Smooth muscle cell of the brain vasculature (primary cell): ENCODE results near the gene ROCK2.
A peak's percentile ranks its signal among the peaks of the same experiment; 100 is the strongest.

Experiments used
- DNase-seq: peaks from one replicate; pipeline ENCODE4 v3.0.0-alpha.2; 2012; ENCODE audit warnings: low read depth, low spot score

Gene ROCK2

DNA sequence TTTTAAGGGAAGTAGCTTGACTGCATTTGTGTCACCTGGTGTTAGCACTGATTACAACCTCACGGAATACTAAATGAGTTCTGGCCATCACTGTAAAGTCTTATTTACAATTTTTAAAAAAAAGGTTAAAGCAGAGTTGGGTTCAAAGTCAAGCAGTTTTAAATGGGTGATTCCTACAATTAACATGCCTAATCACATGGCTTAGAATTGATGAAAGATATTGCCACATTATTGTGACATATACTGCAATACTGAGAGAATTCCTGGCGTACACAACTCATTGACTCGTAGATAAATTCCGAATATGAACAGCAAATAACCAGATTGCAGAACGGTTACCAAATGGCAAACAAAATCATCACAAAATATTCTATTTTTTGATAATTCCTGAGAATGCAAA is 34.2 kb downstream of the ROCK2 start:
- no peak for DNase-seq

- DNase-seq = no peak
Observed at GRCh38 chr2:11309706-11310105, 34.7 kb downstream of the ROCK2 start.

DNA sequence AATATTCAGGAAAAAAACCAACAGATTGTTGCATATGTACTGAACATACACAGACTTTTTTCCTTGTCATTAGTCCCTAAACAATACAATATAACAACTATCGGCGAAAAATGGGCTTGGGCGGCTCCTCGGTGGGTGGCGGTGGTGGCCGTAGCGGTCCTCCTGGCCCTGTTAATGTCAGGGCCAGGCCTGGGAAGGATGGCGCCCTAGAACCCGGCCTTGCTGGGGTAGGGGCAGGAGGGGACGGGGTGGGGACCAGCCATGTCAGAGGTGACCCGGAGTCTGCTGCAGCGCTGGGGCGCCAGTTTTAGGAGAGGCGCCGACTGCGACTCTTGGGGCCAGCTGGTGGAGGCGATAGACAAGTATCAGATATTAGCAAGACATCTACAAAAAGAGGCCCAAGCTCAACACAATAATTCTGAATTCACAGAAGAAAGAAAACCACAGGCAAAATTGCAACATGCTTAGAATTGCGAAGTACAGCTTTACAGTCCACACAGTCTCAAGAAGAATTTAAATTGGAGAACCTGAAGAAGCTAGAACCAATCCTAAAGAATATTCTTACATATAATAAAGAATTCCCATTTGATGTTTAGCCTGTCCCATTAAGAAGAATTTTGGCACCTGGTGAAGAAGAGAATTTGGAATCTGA is 36.5 kb downstream of the ROCK2 start:
- no peak for DNase-seq

- DNase-seq = peak; percentile 15
Observed at GRCh38 chr2:11305958-11306357, 38.5 kb downstream of the ROCK2 start.

DNA sequence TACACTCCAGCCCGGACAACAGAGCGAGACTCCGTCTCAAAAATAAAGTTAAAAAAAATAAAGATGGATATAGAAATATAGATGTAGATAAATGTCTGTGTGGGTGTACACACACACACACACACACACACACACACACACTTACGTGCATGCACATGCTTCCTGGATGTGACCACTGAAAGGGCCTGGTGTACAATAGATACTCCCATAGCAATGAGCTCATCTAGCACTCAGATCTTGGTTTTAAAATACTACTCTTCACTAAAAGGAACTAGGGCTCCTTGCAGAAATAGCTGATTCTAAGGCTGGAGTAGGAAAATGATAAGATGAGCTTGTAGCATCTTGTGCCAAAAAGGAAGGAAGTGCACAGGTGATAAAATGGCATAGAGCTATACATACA is 39.1 kb downstream of the ROCK2 start:
- no peak for DNase-seq

- DNase-seq = no peak
Observed at GRCh38 chr2:11304476-11304875, 40.0 kb downstream of the ROCK2 start.

DNA sequence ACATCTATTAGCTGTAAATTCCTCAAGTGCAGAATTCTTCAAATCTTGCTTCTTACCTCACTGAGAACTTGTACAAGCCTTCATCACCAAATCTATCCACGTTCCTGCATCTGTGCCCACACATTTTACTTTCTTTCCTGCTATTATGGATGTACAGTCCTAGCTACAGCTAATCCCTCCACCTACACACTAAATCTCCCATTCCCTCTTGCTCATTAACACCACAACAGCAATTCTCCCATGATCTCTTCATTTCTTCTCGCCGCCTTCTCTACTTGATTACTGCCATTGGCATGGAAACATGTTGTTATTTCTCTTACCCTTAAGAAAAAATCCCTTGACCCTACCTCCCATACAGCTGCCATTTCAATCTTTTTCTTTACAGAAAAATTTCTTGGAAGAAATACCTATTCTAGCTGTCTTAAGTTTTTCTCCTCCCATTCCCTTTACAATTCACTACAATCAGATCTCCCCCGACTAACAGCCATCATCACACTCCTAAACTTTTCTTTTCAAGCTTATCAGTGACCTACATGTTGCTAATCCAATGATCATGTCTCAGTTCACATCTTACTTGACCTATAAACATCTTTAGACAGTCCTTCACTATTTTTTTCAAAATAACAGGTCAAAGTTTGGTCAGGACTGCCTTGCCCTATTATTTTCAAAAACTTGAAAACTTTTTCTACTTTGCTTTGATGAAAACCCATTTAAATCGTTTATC is 41.0 kb downstream of the ROCK2 start:
- no peak for DNase-seq

DNA sequence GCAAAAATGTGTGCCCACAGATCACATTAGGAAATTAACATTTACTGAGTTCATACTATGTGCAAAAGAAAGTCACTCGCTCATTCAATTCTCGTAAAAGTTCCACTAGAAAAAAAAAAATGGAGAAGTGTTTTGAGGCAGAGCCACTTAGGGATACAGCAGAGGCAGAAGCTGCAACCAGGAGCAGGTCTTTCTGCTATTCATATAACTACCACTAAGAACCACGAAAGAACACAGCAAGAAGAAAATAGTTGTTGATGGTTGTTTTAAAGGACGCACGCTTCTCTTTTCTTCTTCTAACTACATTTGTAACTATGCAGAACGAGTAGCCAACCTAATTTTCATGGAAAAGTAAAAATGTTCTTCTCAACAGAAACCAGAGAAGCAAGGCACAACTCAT is 45.0 kb downstream of the ROCK2 start:
- DNase-seq = no peak

DNA sequence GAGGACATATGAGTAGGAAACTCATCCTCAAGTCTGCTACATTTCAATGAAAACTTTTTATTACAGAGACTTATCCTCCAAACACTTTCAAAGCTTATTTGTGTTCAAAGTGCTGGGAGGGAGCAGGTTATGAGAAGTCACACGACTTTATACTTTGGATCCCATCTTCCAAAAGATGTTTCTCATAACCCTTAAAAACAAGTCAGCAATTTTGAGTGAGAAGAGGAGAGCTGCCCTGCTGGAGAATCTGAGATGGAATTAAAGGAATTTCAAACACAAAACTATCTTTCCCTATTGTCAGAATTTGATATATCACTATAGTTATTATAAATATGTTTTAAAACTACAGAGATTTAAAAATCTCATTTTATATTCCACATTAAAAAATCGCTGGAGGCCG is 45.8 kb downstream of the ROCK2 start:
- DNase-seq = no peak

DNA sequence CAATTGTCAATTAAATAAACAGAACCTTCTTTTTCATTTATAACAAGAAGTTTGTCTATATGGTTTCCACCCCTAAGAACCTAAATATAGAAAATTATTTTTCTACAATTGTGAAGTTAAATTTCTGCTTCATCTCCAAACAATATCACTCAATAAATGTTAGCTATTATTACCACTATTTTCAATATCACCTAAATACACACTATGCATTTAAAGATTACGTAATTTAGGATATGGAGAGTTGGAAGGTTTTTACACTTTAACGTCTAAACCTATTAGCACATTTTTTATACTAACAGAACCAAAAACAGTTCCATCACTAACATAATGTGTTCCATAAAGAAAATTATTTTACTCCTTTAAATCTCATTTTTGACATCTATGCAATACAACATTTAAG is 48.0 kb downstream of the ROCK2 start:
- DNase-seq = no peak

DNA sequence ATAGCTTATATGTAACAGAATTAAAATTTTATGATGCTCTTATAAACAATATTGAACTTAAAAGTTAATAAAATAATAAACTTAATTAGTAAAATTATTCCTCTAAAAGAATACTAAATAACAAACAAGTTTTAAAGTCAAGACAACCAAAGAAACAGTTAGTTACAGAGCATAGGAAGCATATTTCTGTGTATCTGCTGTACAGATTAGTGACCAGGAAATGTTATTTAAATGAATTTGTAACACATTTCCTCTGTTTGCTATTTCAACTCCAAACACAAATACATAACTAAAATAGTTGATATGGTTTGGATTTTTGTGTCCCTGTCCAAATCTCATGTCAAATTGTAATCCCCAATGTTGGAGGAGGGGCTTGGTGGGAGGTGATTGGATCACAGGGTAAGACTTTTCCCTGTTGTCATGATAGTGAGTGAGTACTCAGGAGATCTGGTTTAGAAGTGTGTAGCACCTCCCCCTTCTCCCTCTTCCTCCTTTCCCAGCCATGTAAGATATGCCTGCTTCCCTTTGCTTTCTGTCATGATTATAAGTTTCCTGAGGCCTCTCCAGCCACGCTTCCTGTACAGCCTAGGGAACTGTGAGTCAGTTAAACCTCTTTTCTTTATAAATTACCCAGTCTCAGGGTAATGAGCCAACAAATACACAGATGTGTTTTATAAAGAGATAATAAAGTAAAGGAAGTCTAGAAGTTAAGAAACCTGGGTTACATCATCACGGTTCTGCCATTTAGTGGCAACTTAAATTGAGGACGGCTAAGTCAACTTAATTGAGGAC is 51.8 kb downstream of the ROCK2 start:
- no peak for DNase-seq

DNA sequence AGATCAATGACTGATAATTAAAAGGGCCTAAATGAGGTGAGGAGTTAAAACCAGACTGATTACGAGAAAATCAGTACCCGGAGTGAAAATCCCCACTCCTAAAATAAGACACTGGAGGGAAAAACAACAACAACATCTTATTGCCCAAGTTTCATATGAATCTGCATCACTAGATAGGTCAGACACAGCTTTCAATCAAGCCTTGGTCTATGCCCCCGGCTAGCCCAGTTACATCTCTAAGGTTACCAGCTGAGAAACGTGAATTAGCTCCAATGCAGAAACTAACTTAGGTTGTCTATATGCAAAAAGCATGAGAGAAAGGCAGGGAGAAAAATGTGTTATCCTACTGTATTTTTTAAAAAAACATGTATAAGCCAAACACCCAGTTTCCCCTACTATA is 53.7 kb downstream of the ROCK2 start:
- DNase-seq = no peak

DNA sequence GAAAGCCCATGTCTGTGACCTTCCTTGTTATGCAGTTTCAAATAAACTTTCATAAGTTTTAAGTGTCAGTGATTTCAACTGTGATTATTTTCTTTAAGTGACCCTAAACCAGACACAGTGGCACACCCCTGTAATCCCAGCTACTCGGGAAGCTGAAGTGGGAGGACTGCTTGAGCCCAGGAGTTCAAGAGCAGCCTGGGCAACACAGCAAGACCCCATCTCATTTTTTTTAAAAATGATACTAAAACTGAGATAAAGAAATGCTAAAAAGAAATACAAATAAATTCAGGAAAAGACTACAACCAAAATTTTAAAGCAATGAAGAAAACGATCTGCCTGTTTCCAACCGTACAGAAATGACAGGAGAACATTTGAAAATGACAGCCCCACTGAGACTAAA is 54.2 kb downstream of the ROCK2 start:
- DNase-seq = no peak

DNA sequence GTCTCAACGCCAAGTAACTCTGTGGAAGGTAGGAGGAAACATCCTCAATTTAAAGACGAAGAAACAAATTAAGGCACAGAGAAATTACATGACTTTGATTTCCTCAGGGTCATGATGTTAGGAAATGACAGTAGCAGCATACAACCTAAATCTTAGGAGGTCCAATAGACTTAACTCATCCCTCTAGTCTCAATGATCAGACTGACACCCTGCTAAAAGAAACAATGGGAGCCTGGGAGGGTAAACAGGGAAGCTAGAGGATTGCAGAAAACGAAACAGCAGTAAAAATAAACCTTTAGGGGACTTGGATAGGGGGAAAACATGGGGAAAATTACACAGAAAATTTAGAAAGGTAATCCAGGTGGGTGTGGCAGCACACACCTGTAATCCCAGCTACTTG is 56.0 kb downstream of the ROCK2 start:
- DNase-seq = no peak

DNA sequence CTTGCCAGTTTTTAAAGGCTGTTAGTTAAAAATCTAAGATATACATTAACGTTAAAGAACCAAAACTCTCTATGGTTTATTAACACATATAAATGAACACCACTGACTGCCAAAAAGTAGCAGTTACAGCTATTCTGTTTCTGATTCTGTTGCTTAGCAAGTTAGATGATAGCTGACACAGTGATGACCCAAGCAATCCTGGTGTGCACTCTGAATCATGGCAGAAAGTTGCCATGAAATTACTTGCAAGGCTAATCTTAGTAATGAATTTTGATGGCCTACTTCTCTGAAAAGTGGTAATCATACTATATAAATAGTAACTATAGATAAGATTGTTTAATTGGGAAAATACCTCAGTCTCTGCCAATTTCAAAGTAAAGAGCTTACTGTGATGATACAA is 57.7 kb downstream of the ROCK2 start:
- no peak for DNase-seq

DNA sequence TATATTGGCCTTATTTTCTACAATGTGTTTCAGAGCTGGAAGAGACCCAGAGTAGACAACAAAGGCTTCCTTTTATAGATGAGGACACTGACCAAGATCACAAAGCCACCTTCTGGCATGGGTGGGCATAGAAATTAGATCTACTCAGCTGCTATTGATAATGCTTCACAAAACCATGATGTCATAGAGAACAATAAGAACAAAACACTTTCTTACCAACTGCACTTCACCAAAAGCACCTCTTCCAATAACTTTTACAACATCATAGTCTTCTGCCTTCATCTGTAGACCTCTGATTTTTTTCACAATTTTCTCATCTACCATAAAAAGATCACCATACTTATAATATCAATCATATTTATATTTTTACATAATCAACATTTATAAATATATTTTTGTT is 58.1 kb downstream of the ROCK2 start:
- no peak for DNase-seq

DNA sequence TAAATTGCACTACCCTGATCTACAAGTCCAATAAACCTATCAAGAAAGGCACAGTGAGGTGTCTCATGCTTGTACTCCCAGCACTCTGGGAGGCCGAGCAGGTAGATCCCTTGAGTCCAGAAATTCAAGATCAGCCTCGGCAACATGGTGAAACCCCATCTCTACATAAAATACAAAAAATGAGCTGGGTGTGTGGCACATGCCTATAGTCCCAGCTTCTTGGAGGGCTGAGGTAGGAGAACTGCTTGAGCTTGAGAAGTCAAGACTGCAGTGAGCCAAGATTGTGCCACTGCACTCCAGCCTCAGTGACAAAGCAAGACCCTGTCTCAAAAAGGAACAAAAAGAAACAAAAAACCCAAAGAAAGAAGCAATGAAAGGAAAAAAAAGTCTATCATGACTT is 58.9 kb downstream of the ROCK2 start:
- no peak for DNase-seq

DNA sequence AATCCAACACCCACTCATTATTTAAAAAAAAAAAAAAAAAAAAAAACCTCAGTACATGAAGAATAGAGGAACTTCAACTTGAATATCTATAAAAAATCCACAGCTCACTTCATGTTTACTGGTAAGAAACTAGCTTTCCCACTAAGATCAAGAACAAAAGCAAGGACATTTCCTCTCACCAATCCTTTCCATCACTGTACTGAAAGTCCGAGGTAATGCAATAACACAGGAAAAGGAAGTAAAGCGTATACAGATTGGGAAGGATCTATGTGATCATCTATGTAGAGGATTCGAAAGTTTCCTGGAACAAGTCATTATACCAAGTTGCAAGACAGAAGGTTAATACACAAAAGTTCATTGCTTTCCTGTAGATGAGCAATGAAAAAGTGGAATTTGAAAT is 63.2 kb downstream of the ROCK2 start:
- no peak for DNase-seq

GRCh38 chr2:11280713-11281112 is 63.7 kb downstream of the ROCK2 start:
- no peak for DNase-seq

DNA sequence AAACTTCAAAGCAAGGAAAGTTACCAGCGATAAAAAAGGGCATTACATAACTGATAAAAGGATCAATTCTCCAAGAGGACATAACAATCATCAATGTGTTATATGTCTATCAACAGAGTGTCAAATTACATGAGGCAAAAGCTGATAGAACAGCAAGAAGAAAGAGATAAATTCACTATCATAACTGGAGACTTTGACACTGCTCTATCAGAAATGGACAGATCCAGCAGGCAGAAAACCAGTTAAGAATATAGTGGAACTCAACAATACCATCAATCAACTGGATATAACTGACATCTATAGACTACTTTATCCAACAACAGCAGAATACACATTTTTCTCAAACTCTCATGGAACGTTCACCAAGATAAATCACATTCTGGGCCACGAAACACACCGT is 65.0 kb downstream of the ROCK2 start:
- no peak for DNase-seq

- DNase-seq = no peak
Observed at GRCh38 chr2:11278219-11278618, 66.2 kb downstream of the ROCK2 start.

- no peak for DNase-seq
Observed at GRCh38 chr2:11275910-11276309, 68.5 kb downstream of the ROCK2 start.

DNA sequence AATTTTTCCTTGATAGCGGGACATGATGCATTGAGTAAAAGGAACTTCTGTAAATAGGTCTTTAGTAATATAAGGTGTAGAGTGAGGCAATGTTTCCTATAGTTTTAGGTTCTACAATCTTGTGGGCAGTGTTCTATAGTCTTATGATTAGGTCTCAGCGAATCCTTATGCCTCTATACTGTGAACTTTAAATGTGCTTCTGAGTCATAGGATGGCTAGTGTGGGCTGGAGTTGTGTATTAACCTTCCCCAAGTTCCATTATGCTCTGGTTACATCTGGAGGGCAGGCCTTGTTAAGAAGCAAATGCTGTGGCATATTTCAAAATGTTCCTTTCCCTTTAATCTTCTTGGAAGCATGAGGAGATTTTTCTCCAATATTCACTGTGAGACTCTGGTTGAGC is 73.5 kb downstream of the ROCK2 start:
- DNase-seq = no peak
